Measurements from ENCODE around the gene IL20RB. TPM values are rescaled to one million over a fixed set of nuclear protein-coding genes. Genes with fewer than 3 reads are reported as not detected.
"Not testable (repeated sequence)": the region's sequence is repeated elsewhere in the genome, so short reads cannot be mapped to it uniquely, and the experiment has no call there.

Gene IL20RB
- total RNA-seq, 1 donor from 2014 or later = 1.9 TPM

- no peak overlapping the region for H3K4me3 Mint-ChIP-seq
- no peaks in the 10 kb centered on the region for H3K36me3 Mint-ChIP-seq (ENCODE audit: low read depth)
- intact Hi-C loops (cut with micrococcal nuclease) = no loop called here
- no peak overlapping the region for H3K27ac Mint-ChIP-seq
- H3K4me1 Mint-ChIP-seq (ENCODE audit: low read depth) = peaks cover 10% of the 10 kb centered on the region
- H3K9me3 Mint-ChIP-seq = no peaks in the 10 kb centered on the region
- no peaks in the 10 kb centered on the region for H3K27me3 Mint-ChIP-seq (ENCODE audit: insufficient read depth)
- DNase-seq (ENCODE audit: low spot score) = no peak
Measured at GRCh38 chr3:136995652-136996051, 37.9 kb downstream of the IL20RB start.

GRCh38 chr3:137000039-137000438 is 42.3 kb downstream of the IL20RB start:
- peaks cover 4% of the 10 kb centered on the region for H3K9me3 Mint-ChIP-seq
- peaks cover 1% of the 10 kb centered on the region for H3K36me3 Mint-ChIP-seq (ENCODE audit: low read depth)
- H3K4me1 Mint-ChIP-seq (ENCODE audit: low read depth) = peaks cover 5% of the 10 kb centered on the region
- H3K4me3 Mint-ChIP-seq = no peak overlapping the region
- H3K27me3 Mint-ChIP-seq (ENCODE audit: insufficient read depth) = no peaks in the 10 kb centered on the region
- no peak for DNase-seq (ENCODE audit: low spot score)
- no peak overlapping the region for H3K27ac Mint-ChIP-seq
- intact Hi-C loops (cut with micrococcal nuclease) = no loop called here

- H3K36me3 Mint-ChIP-seq (ENCODE audit: low read depth); H3K27me3 Mint-ChIP-seq (ENCODE audit: insufficient read depth); H3K27ac Mint-ChIP-seq; intact Hi-C loops (cut with micrococcal nuclease); H3K4me1 Mint-ChIP-seq (ENCODE audit: low read depth); DNase-seq (ENCODE audit: low spot score); H3K9me3 Mint-ChIP-seq; H3K4me3 Mint-ChIP-seq: not testable (repeated sequence)
Measured at GRCh38 chr3:137007376-137007775, 49.6 kb downstream of the IL20RB start.

GRCh38 chr3:137008131-137008530 is 50.3 kb downstream of the IL20RB start:
- Mint-ChIP-seq H3K4me1 (ENCODE audit: low read depth) (no peaks in the 10 kb centered on the region), H3K36me3 (ENCODE audit: low read depth) (no peaks in the 10 kb centered on the region), H3K4me3 (no peak overlapping the region), H3K9me3 (no peaks in the 10 kb centered on the region), H3K27ac (no peak overlapping the region), H3K27me3 (ENCODE audit: insufficient read depth) (peaks cover 2% of the 10 kb centered on the region)
- intact Hi-C loops (cut with micrococcal nuclease) = no loop called here
- no peak for DNase-seq (ENCODE audit: low spot score)

- Mint-ChIP-seq H3K27me3 (ENCODE audit: insufficient read depth) (peaks cover 2% of the 10 kb centered on the region), H3K4me1 (ENCODE audit: low read depth) (peaks cover 5% of the 10 kb centered on the region), H3K36me3 (ENCODE audit: low read depth) (no peaks in the 10 kb centered on the region), H3K27ac (no peak overlapping the region), H3K9me3 (no peaks in the 10 kb centered on the region), H3K4me3 (no peak overlapping the region)
- no peak for DNase-seq (ENCODE audit: low spot score)
- intact Hi-C loops (cut with micrococcal nuclease) = no loop called here
Measured at GRCh38 chr3:137008976-137009375, 51.2 kb downstream of the IL20RB start.

GRCh38 chr3:137010137-137010536 is 52.4 kb downstream of the IL20RB start:
- Mint-ChIP-seq H3K27me3 (ENCODE audit: insufficient read depth) (peaks cover 2% of the 10 kb centered on the region), H3K4me3 (no peak overlapping the region), H3K9me3 (no peaks in the 10 kb centered on the region), H3K27ac (no peak overlapping the region), H3K36me3 (ENCODE audit: low read depth) (no peaks in the 10 kb centered on the region), H3K4me1 (ENCODE audit: low read depth) (peaks cover 10% of the 10 kb centered on the region)
- DNase-seq (ENCODE audit: low spot score) = no peak
- intact Hi-C loops (cut with micrococcal nuclease) = loop anchor here (5.0 kb wide), 3 partner anchors 63 to 813 kb away; partner anchors contain the start of genes MSL2 and PCCB

GRCh38 chr3:137011153-137011552 is 53.4 kb downstream of the IL20RB start:
- no peaks in the 10 kb centered on the region for H3K9me3 Mint-ChIP-seq
- no peak for DNase-seq (ENCODE audit: low spot score)
- H3K4me3 Mint-ChIP-seq = no peak overlapping the region
- H3K36me3 Mint-ChIP-seq (ENCODE audit: low read depth) = no peaks in the 10 kb centered on the region
- peaks cover 2% of the 10 kb centered on the region for H3K27me3 Mint-ChIP-seq (ENCODE audit: insufficient read depth)
- peaks cover 10% of the 10 kb centered on the region for H3K4me1 Mint-ChIP-seq (ENCODE audit: low read depth)
- intact Hi-C loops (cut with micrococcal nuclease) = loop anchor here (5.0 kb wide), 3 partner anchors 64 to 814 kb away; partner anchors contain the start of genes MSL2 and PCCB
- no peak overlapping the region for H3K27ac Mint-ChIP-seq

- Mint-ChIP-seq H3K27ac (no peak overlapping the region), H3K36me3 (ENCODE audit: low read depth) (no peaks in the 10 kb centered on the region)
Measured at GRCh38 chr3:137012097-137012501, 54.3 kb downstream of the IL20RB start.

GRCh38 chr3:137013951-137014688 is 56.3 kb downstream of the IL20RB start:
- Mint-ChIP-seq H3K4me3 (peak overlapping the region; percentile 78), H3K27me3 (ENCODE audit: insufficient read depth) (no peaks in the 10 kb centered on the region), H3K27ac (no peak overlapping the region), H3K4me1 (ENCODE audit: low read depth) (peaks cover 10% of the 10 kb centered on the region), H3K9me3 (no peaks in the 10 kb centered on the region), H3K36me3 (ENCODE audit: low read depth) (no peaks in the 10 kb centered on the region)
- intact Hi-C loops (cut with micrococcal nuclease) = loop anchor here (1.0 to 5.0 kb wide), 9 partner anchors 67 to 939 kb away; partner anchors contain the start of genes MSL2, NCK1 and PCCB
- DNase-seq (ENCODE audit: low spot score) = peak; percentile 72

More at GRCh38 chr3:137012097-137012501, 54.3 kb downstream of the IL20RB start:
- Mint-ChIP-seq H3K9me3 (no peaks in the 10 kb centered on the region), H3K4me3 (no peak overlapping the region), H3K27me3 (ENCODE audit: insufficient read depth) (no peaks in the 10 kb centered on the region), H3K4me1 (ENCODE audit: low read depth) (peaks cover 10% of the 10 kb centered on the region)
- intact Hi-C loops (cut with micrococcal nuclease) = loop anchor here (5.0 kb wide), 3 partner anchors 65 to 815 kb away; partner anchors contain the start of genes MSL2 and PCCB
- no peak for DNase-seq (ENCODE audit: low spot score)

- H3K27ac Mint-ChIP-seq; H3K36me3 Mint-ChIP-seq (ENCODE audit: low read depth); H3K4me3 Mint-ChIP-seq; intact Hi-C loops (cut with micrococcal nuclease); DNase-seq (ENCODE audit: low spot score); H3K27me3 Mint-ChIP-seq (ENCODE audit: insufficient read depth); H3K4me1 Mint-ChIP-seq (ENCODE audit: low read depth); H3K9me3 Mint-ChIP-seq: not testable (repeated sequence)
Measured at GRCh38 chr3:137017316-137017715, 59.5 kb downstream of the IL20RB start.

GRCh38 chr3:137020315-137020714 is 62.5 kb downstream of the IL20RB start:
- no peak overlapping the region for H3K27ac Mint-ChIP-seq
- H3K36me3 Mint-ChIP-seq (ENCODE audit: low read depth) = no peaks in the 10 kb centered on the region
- intact Hi-C loops (cut with micrococcal nuclease) = no loop called here
- H3K9me3 Mint-ChIP-seq = no peaks in the 10 kb centered on the region
- no peak overlapping the region for H3K4me3 Mint-ChIP-seq
- DNase-seq (ENCODE audit: low spot score) = no peak
- no peaks in the 10 kb centered on the region for H3K4me1 Mint-ChIP-seq (ENCODE audit: low read depth)
- H3K27me3 Mint-ChIP-seq (ENCODE audit: insufficient read depth) = peaks cover 5% of the 10 kb centered on the region

- intact Hi-C loops (cut with micrococcal nuclease) = no loop called here
- H3K27ac Mint-ChIP-seq = no peak overlapping the region
- H3K9me3 Mint-ChIP-seq = no peaks in the 10 kb centered on the region
- no peaks in the 10 kb centered on the region for H3K36me3 Mint-ChIP-seq (ENCODE audit: low read depth)
- H3K27me3 Mint-ChIP-seq (ENCODE audit: insufficient read depth) = peaks cover 5% of the 10 kb centered on the region
- no peak overlapping the region for H3K4me3 Mint-ChIP-seq
- no peaks in the 10 kb centered on the region for H3K4me1 Mint-ChIP-seq (ENCODE audit: low read depth)
- no peak for DNase-seq (ENCODE audit: low spot score)
Measured at GRCh38 chr3:137020888-137021287, 63.1 kb downstream of the IL20RB start.

- Mint-ChIP-seq H3K36me3 (ENCODE audit: low read depth) (no peaks in the 10 kb centered on the region), H3K27me3 (ENCODE audit: insufficient read depth) (peaks cover 8% of the 10 kb centered on the region), H3K4me3 (no peak overlapping the region), H3K4me1 (ENCODE audit: low read depth) (no peaks in the 10 kb centered on the region), H3K27ac (no peak overlapping the region), H3K9me3 (no peaks in the 10 kb centered on the region)
- intact Hi-C loops (cut with micrococcal nuclease) = no loop called here
- DNase-seq (ENCODE audit: low spot score) = no peak
Measured at GRCh38 chr3:137024348-137024747, 66.6 kb downstream of the IL20RB start.

Data from activated T-helper 1 cell treated with anti-CD3 and anti-CD28 coated beads, Interleukin-12 subunit alpha, Interleukin-12 subunit beta, Interleukin-2, Interleukin-4 antibody, amounts not matched to agents 30 ng/mL and 10 ng/mL and 1 ng/mL, durations not matched to agents 14 hours and 24 hours and 36 hours (primary cell).